Raji (cell line): Measurements from ENCODE around the gene MBNL1.

Experiments
- POLR2A ChIP-seq: IDR thresholded peaks from 2 replicates; pipeline ENCODE4 v1.6.1; 2011; ENCODE audit warnings: low read depth, low read length, control low read depth; ENCODE audit not compliant: insufficient read depth

MBNL1 gene

DNA sequence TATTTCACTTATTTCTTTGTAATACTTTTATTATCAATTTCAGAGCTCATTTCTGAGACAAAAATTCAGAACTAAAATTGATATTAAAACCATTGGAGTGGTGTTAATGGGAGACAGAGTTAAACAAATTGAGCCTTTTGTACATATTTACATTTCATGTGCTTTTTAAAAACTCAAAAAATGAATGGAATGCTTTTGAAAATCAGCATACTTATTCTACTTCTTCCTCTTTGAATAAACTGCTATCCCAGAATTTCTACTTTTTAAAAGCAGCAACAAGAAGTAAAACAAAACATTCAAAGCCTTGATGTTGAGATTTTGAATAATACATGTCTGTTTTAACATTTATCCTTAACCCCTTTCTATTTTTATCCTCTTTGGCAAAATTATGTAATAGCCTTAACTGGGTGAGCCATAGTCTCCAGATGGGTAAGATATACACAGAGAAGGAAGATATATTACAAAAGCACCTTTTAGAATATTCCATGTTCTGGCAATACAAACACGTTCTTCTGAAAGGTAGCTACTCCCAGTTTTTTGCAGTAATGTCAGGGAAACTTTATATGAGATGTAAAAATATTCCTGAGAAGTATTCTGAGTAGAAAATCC, 123.6 kb downstream of the MBNL1 start:
- TF ChIP-seq POLR2A: no peak

DNA sequence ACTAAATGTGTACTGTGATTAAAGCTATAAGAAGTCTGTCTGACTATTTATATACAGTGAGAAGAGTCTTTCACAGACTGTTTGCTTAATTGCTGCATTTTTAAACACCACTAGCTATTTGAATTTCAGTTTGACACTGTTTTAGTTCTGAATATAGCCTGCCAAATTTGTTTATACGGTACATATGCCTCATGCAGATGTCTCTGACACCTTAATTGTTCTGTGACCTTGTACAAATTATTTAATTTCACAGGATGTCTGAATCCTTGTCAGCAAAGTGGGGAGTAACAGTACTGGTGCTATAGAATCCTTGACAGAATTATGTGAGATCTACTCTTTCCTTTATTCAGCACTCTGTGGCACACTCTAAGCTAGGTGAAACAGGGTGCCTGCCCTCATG, 125.5 kb downstream of the MBNL1 start:
- no peak for TF ChIP-seq POLR2A

DNA sequence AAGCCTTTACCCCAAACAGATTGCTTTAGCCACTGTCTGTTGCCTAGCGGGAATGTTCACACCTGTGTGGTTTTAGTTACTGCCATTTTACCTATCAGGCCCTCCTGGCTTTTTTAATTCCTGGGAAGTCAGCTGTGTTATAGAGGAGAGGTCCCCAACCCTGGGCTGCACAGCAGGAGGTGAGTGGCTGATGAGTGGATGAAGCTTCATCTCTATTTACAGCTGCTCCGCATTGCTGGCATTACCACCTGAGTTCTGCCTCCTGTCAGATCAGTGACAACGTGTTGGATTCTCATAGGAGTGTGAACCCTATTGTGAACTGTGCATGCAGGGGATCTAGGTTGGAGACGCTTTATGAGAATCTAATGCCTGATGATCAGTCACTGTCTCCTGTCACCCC, 127.0 kb downstream of the MBNL1 start:
- no peak for TF ChIP-seq POLR2A

DNA sequence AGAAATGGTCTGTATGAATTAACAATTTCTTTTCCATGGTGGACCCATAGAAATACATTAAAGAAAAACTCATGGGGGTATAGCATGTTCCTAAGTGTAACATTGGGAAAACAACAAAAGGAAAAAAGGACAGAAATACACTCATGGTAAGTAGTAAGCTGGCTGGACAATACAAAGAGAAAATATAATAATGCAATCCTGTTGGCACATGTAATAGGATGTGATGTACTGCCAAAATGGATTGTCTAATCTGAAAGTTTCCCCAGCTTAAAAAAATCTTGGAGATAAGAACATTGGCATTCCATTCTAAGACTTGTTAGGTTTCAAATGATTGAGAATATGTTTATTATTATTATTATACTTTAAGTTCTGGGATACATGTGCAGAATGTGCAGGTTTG, 128.1 kb downstream of the MBNL1 start:
- no peak for TF ChIP-seq POLR2A

DNA sequence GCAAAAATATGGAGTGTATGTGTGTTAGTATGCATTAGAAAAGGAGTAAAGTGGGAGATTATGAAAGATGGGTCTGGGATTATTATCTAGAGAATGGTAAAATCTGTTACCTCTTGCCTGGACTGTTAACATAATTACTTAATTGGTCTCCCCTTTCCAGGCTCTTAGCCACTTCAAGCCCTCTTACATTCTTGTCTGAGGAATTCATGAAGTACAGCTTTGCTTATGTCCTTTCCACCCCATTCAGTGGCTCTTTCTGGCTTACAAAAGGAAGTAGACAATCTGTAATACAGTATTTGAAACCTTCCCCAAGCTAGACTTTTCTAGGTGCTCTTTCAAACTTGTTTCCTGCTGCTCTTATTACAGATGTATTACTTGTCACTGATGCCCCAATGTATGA, 129.8 kb downstream of the MBNL1 start:
- TF ChIP-seq POLR2A: no peak

DNA sequence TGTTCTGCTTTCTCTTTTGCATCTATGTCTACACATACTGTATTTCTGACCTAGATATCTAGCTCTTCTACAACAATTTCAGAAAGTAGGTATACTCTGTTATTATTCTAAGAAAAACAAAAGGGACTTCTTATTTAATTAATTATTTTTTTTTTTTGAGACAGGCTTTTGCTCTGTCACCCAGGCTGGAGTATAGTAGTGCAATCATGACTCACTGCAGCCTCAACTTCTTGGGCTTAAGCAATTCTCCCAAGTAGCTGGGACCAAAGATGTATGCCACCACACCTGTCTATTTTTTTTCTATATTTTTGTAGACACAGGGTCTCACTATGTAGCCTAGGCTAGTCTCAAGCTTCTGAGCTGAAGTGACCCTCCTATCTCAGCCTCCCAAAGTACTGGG, 130.6 kb downstream of the MBNL1 start:
- TF ChIP-seq POLR2A: no peak

DNA sequence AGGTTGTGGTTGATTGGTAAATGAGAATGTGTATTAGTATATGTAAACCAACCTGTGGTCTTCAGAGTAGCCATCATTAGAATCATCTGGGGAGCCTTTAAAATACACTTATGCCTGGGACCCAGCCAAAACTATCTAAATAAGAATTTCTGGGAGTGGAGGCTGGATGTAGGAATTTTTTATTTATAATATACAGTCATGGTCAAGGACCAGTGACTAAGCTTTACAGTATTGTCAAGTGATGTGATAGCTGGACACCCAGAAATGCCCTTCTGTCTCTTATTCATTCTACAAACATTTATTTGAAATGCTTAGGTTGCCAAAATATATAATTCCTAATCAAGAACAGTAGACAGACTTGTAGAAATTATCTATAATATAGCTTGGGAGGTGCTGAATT, 132.2 kb downstream of the MBNL1 start:
- TF ChIP-seq POLR2A: no peak

DNA sequence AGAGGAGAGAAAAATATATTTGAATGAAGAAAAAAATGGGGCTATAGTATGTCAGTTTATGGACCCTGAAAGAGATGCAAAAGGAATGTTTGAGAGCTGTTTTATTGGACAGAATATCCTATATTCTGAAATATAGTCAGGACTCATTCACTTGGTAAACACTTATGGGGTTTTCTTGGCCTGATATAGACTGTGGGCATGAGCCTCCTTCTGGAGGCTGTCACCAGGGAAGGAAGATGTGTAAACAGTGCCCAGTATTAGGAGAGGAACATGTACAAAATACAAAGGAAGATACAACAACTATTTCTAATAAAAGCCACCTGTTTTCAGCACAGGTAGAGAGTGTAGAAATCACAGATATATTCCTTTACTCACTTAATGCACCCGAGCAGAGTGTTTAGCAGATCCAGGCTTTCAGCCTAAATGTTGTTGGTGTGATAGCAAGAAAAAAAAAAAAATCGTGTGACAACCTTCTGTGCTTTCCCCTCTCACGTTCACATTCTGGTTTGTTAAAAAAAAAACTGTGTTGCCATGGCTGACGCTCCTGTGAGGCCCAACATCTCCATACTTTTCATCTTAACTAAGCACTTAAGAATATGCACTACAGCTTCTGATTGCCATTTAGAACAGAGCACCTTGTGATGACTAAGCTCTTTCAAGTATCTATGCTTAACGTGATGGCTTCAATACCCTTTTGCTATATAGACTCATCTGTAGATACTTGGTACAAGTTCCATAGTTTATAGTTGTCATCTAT, 134.1 kb downstream of the MBNL1 start:
- TF ChIP-seq POLR2A: no peak

DNA sequence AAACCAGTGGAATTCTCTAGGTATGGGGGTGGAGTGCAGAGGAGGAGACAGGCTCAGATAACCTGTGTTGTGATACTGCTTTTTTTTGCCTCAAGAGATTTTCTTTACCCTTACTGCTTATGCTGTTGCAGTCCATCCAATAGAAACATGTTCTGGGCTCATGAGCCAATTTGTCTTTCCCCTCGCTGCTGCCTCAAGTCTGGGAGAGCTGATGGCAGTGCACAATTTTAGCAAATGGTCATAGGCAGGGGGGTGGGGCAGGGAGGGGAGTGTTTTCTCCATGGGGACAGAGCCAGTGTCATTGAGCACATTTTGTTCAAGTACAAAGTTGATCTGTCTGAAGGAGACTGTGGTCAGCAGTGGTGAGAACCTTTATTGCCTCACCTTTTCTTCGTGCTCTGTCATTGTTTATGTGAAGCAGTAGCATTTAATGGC, 134.9 kb downstream of the MBNL1 start:
- TF ChIP-seq POLR2A: no peak

DNA sequence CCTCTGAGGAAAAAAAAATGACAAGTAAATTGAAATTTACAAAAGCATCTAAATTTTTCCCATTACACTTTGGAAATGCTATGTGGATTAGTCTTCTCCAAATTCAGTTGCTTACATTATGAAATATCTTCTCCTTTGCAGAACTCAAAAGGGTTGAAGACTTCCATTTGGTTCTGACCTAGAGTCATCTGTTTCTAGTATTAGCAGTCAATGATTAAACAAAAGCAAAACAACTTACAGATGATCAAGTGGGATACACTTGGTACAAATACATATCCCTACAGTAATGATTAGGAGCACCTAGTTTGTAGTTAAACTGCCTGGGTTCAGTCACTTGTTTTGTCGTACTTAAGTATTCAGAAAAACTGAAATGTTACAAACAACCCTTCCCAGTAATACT, 136.2 kb downstream of the MBNL1 start:
- no peak for TF ChIP-seq POLR2A

DNA sequence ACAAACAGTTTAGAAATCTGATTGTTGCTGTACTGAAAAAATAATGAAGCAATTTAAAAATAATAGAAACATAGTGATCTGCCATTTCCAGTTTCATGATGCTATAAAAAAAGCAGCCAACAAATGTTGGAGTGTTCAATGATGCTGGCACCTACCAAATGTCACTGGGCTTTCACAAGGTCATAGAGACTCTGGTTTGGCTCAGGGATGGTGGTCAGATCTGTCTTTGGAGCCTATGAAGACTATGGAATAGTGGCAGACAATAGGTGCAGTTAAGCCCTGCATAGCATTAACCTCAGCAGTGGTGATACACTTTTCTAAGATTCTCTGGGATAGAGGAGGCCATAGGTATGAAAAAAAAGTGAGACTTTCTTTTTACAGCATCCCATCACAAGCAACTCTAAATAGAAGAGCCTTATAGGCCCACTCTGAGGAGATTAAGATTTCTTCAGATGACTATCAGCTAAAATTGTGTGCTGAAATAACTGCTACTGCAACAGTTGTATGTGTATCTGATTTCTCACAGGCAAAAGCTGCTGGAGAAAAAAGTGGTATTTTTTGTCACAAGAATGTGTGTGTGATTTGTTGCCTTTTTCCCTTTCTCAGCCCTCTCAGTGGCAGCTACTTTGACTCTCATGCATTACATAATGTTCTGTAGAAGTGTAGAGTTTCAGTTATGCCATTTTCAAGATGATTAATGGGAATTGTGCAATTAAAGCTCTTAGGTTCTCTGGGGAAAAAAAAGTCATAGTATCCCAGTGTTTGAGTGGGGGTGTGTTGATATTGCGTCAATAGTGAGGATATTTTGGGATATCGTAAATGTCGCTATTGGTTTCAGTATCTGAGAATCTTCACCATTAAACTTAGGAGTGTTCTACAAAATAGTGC, 137.4 kb downstream of the MBNL1 start:
- TF ChIP-seq POLR2A: no peak

DNA sequence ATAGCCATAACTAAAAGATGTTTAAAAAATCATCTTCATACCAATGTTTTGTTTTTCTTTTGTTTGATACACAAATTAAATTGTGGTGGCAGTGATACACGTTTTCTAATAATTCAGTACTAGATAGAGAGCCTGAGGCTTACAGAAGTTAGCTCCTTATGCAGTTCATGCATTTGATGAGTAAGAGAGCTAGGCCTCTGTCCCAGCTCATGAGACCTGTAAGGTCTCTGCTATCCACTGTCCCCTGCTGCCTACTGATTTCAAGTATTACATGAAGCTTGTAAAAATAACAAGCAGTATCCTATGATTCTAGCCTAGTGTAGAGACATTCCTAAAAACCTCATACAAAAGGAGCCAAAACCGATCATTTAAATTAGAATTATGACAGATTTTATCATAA, 144.5 kb downstream of the MBNL1 start:
- TF ChIP-seq POLR2A: no peak

DNA sequence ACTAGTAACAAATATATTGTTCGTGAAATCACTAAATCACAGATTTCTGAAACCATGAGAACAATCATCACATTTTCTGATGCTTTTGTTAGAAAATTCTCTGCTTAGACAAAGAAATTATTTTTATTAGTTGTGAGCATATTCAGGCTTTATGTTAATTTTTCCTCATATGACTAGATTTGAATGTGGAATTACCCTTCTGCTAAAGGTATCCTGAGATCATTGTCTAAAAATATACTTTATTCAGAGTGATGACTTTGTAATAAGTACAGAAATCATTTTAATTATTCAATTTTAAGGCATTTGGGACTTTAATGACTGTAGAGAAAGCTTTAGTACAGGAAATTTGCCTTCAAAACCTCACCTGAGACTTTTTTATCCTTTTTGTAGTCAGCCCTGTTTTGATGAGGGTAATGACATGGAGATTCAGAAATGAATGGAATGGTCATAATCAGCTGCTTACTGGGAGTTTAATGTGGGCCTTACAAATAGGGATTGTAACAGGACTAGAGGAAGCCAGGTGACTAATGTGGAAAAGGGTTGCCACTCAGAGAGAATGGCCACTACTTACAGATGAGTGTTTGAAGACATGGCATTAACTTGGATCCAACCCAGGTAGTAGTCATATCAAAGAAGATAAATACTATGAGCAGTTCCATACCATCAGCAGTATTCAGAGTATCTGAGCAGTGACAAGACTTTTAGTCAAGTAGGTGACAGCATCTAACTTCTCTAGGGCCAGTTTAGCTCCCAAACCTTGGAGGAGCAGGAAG, 148.3 kb downstream of the MBNL1 start:
- TF ChIP-seq POLR2A: no peak

DNA sequence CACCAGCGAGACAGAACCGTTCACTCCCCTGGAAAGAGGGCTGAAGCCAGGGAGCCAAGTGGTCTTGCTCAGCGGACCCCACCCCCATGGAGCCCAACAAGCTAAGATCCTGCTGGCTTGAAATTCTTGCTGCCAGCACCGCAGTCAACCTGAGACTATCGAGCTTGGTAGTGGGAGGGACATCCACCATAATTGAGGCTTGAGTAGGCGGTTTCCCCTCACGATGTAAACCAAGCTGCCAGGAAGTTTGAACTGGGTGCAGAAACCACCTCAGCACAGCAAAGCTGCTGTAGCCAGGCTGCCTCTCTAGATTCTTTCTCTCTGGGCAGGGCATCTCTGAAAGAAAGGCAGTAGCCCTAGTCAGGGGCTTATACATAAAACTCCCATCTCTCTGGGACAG, 151.0 kb downstream of the MBNL1 start:
- no peak for TF ChIP-seq POLR2A

DNA sequence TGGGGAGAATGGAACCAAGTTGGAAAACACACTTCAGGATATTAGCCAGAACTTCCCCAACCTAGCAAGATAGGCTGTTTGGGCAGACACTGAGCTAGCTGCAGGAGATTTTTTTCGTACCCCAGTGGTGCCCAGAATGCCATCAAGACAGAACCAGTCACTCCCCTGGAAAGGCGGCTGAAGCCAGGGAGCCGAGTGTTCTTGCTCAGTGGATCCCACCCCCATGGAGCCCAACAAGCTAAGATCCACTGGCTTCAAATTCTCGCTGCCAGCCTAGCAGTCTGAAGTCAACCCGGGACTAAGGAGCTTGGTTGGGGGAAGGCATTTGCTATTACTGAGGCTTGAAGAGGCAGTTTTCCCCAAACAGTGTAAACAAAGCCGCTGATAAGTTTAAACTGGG, 152.4 kb downstream of the MBNL1 start:
- TF ChIP-seq POLR2A: no peak
